Hepatocyte (in vitro differentiated cells): Measurements from ENCODE around the gene KPNA4.

Experiments
- EZH2 ChIP-seq: fragments of 200-600 bp; sonication (generic); IDR thresholded peaks from 2 replicates; pipeline ENCODE4 v1.6.1; 2016; ENCODE audit warnings: antibody characterized with exemption, mild to moderate bottlenecking, borderline replicate concordance
- EZH2phosphoT487 ChIP-seq: fragments of 200-600 bp; sonication (generic); IDR thresholded peaks from one replicate; pipeline ENCODE4 v1.6.1; 2018; ENCODE audit warnings: antibody characterized with exemption, mild to moderate bottlenecking, low read depth, moderate library complexity; ENCODE audit not compliant: unreplicated experiment, severe bottlenecking
- TF ChIP-seq, protein P1 (sequence below): fragments of 200-600 bp; sonication (generic); IDR thresholded peaks from 2 replicates; pipeline ENCODE4 v1.5.1; 2016; ENCODE audit warnings: antibody characterized with exemption, mild to moderate bottlenecking; ENCODE audit not compliant: poor library complexity

DNA sequence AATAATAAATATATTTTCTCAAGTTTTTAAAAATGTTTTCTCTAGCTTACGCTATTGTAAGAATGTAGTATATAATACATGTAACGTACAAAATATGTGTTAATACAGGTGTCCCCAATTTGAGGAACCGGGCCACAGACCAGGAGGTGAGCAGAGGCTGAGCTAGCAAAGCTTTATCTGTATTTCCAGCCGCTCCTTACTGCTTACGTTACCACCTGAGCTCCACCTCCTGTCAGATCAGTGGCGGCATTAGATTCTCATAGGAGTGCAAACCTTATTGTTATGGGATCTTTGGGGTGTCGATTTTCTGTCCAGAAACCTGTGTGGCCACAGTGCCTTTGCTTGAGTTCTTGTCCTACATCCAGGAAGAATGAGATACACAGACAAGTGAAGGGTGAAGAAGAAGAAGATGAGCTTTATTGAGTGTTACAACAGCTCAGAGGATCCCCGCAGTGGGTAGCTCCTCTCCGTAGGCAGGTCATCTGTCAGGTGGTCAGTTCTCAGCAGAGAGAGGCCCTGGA is 105.9 kb downstream of the KPNA4 start:
- TF ChIP-seq EZH2 (no peak), EZH2phosphoT487 (no peak)
- TF ChIP-seq, protein P1, sequence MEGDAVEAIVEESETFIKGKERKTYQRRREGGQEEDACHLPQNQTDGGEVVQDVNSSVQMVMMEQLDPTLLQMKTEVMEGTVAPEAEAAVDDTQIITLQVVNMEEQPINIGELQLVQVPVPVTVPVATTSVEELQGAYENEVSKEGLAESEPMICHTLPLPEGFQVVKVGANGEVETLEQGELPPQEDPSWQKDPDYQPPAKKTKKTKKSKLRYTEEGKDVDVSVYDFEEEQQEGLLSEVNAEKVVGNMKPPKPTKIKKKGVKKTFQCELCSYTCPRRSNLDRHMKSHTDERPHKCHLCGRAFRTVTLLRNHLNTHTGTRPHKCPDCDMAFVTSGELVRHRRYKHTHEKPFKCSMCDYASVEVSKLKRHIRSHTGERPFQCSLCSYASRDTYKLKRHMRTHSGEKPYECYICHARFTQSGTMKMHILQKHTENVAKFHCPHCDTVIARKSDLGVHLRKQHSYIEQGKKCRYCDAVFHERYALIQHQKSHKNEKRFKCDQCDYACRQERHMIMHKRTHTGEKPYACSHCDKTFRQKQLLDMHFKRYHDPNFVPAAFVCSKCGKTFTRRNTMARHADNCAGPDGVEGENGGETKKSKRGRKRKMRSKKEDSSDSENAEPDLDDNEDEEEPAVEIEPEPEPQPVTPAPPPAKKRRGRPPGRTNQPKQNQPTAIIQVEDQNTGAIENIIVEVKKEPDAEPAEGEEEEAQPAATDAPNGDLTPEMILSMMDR, result no peak
